ENCODE measurements around the gene CENPP. TPM values are rescaled to one million over a fixed set of nuclear protein-coding genes. Genes with fewer than 3 reads are reported as not detected.

Gene CENPP
- total RNA-seq, 2 donors from 2014 or later, result 3.1 to 11.0 TPM

GRCh38 chr9:92480986-92481633, 155.4 kb downstream of the CENPP start:
- DNase-seq, result no peak
- Histone ChIP-seq H3K4me1 (no peaks in the 10 kb centered on the region), H3K9me3 (no peaks in the 10 kb centered on the region), H3K27me3 (no peaks in the 10 kb centered on the region), H3K9ac (ENCODE audit: low read depth in 2 of 2, low read length in 2 of 2) (no peak overlapping the region), H3K36me3 (no peaks in the 10 kb centered on the region), H3K4me3 (no peak overlapping the region), H3K27ac (peak overlapping the region; percentile 34)
- intact Hi-C loops (cut with DNase I), result no loop called here
- TF ChIP-seq CTCF (IDR thresholded peaks at IDR 0.05), result no peak

DNA sequence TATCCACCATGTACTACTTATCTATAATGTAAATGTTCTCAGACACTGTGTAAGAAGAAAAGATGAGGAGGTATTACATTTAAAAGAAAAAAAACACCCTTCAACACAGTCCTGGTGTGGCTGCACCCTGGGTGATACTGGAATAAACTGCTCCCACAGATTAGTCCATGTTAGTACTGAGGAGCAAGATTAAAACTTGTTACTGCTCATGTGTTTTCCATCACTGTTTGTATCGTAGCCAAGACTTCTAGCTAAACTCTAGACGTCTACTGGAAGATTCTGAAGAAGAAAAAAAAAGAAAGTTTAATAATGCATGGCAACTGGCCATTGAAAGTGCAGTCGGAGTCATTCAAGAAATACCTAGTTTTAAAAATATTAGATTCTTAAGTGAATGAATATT, 156.6 kb downstream of the CENPP start, which contains the start of gene ASPN:
Gene ASPN, minus strand, starts transcription at position 178 of the 400 bp plus-strand sequence.
- no peak for TF ChIP-seq CTCF (IDR thresholded peaks at IDR 0.05)
- intact Hi-C loops (cut with DNase I), result no loop called here
- Histone ChIP-seq H3K4me1 (no peaks in the 10 kb centered on the region), H3K27ac (peak within 1 kb of the TSS; percentile 18), H3K4me3 (no peak within 1 kb of the TSS), H3K9ac (ENCODE audit: low read depth in 2 of 2, low read length in 2 of 2) (no peak within 1 kb of the TSS), H3K36me3 (no peaks in the 10 kb centered on the region), H3K27me3 (no peaks in the 10 kb centered on the region), H3K9me3 (no peaks in the 10 kb centered on the region)
- DNase-seq, result no peak

DNA sequence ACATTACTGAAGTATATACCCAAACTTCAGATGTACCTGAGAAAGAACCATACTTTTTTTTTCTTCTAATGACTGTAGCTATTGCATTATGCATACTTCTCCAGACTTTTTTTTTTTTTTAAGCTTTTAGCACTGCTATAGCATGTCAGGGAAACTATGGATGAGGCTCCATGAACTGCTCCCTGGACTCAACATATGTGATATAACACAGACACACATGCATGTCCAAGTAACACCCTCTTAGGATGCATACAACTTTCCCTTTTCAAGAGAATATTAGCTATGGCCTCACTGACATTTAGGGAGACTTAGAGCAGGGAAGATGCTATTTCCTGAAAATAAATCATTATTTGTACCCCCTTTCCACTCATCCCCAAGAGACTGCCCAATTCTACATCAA, 157.1 kb downstream of the CENPP start:
- Histone ChIP-seq H3K4me1 (no peaks in the 10 kb centered on the region), H3K36me3 (no peaks in the 10 kb centered on the region), H3K27ac (no peak overlapping the region), H3K9ac (ENCODE audit: low read depth in 2 of 2, low read length in 2 of 2) (no peak overlapping the region), H3K4me3 (no peak overlapping the region), H3K9me3 (no peaks in the 10 kb centered on the region), H3K27me3 (no peaks in the 10 kb centered on the region)
- DNase-seq, result no peak
- TF ChIP-seq CTCF (IDR thresholded peaks at IDR 0.05), result no peak
- intact Hi-C loops (cut with DNase I), result no loop called here

DNA sequence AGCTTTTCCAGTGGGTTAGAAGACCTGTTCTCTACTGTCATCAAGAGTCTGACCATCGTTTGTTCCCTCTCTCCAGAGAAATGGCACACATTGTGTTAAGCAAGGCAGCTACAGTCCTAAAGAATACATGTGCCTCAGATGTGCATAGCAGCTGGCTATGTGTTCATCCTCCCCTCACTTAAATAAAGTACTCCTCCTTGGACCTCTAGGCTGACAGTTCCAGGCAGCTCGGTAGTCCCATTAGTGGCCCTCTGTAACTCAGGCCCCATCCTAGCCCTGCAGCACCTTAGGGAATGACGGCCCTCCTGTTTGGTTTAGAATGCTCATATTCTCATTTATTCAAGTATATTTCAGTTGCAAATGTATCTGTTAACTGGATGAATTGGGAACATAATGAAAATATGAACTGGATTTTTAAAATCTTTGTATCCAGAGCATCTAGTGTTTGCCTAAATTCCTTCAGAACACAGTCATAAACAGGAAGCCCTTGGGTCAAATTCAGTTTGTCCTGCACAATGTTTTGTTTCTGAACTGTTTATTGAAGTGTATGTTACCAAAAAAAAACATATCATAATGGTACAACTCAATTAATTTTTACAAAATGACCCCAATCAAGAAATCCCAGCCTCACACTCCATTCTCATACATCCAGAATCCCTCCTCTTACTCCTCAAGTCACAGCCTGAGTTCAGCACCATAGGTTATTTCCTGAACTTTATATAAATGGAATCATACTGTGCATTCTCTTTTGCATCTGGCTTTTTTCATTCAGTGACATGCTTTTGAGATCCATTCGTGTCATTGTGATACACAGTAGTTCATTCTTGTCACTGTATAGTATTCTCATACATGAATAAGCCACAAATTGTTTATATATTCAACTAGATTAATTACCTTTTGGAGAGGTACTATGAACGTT, 158.1 kb downstream of the CENPP start:
- DNase-seq, result no peak

DNA sequence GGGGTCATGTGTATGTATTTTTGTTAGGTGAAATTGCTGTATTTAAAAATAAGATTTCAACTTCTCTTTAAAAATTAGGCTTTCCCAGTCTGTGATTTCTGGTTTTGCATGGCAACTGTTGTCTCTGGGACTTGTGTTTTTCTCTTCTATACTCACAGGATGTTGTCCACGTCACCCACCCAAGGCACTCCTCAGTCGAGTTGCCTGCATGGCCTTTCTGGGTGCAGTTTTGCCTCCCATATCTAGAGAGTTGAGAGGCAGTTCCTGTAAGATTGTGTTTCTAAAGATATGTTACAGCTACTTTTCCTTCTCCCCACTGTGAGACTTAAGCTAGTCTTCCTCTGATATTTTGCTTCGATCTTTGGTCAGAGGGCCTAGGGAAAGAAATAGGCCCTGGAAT, 158.8 kb downstream of the CENPP start:
- Histone ChIP-seq H3K4me1 (no peaks in the 10 kb centered on the region), H3K9ac (ENCODE audit: low read depth in 2 of 2, low read length in 2 of 2) (no peak overlapping the region), H3K36me3 (no peaks in the 10 kb centered on the region), H3K27me3 (no peaks in the 10 kb centered on the region), H3K4me3 (no peak overlapping the region), H3K27ac (no peak overlapping the region), H3K9me3 (no peaks in the 10 kb centered on the region)
- intact Hi-C loops (cut with DNase I), result no loop called here
- TF ChIP-seq CTCF (IDR thresholded peaks at IDR 0.05), result no peak
- no peak for DNase-seq

More for the DNA sequence above, 158.1 kb downstream of the CENPP start:
- Histone ChIP-seq H3K4me3 (no peak overlapping the region), H3K4me1 (no peaks in the 10 kb centered on the region), H3K27ac (peak overlapping the region; percentile 18), H3K9ac (ENCODE audit: low read depth in 2 of 2, low read length in 2 of 2) (no peak overlapping the region), H3K27me3 (no peaks in the 10 kb centered on the region), H3K9me3 (no peaks in the 10 kb centered on the region), H3K36me3 (no peaks in the 10 kb centered on the region)
- no peak for TF ChIP-seq CTCF (IDR thresholded peaks at IDR 0.05)
- intact Hi-C loops (cut with DNase I), result no loop called here
